GM21576 (cell line): ENCODE data around the gene THADA.
"Not testable (repeated sequence)": the region's sequence is repeated elsewhere in the genome, so short reads cannot be mapped to it uniquely, and the experiment has no call there.

Experiments
- ATAC-seq: cut with Tn5 transposase; IDR thresholded peaks from one replicate; pipeline ENCODE4 v1.9.1; 2021; ENCODE audit warnings: mild to moderate bottlenecking, moderate library complexity; ENCODE audit not compliant: unreplicated experiment

THADA gene

GRCh38 chr2:43540021-43540779 lies 55.6 kb downstream of the THADA start:
- no peak for ATAC-seq

GRCh38 chr2:43539436-43539835 lies 56.4 kb downstream of the THADA start:
- ATAC-seq = no peak

- no peak for ATAC-seq
Observed at GRCh38 chr2:43538034-43538670, 57.7 kb downstream of the THADA start.

GRCh38 chr2:43537137-43537536 lies 58.7 kb downstream of the THADA start:
- ATAC-seq = no peak

GRCh38 chr2:43534569-43534968 lies 61.3 kb downstream of the THADA start:
- no peak for ATAC-seq

GRCh38 chr2:43532572-43532971 lies 63.3 kb downstream of the THADA start:
- ATAC-seq = not testable (repeated sequence)

- no peak for ATAC-seq
Observed at GRCh38 chr2:43531251-43531650, 64.6 kb downstream of the THADA start.

GRCh38 chr2:43526994-43527393 lies 68.8 kb downstream of the THADA start:
- ATAC-seq = no peak

GRCh38 chr2:43525506-43525905 lies 70.3 kb downstream of the THADA start:
- no peak for ATAC-seq

GRCh38 chr2:43524177-43524965 lies 71.5 kb downstream of the THADA start:
- ATAC-seq = no peak

GRCh38 chr2:43522177-43522576 lies 73.7 kb downstream of the THADA start:
- no peak for ATAC-seq

- no peak for ATAC-seq
Observed at GRCh38 chr2:43521568-43521967, 74.3 kb downstream of the THADA start.

GRCh38 chr2:43520919-43521318 lies 74.9 kb downstream of the THADA start:
- no peak for ATAC-seq

- ATAC-seq = no peak
Observed at GRCh38 chr2:43519643-43520221, 76.1 kb downstream of the THADA start.

- ATAC-seq = no peak
Observed at GRCh38 chr2:43518718-43519117, 77.1 kb downstream of the THADA start.

GRCh38 chr2:43518181-43518580 lies 77.7 kb downstream of the THADA start:
- ATAC-seq = no peak

GRCh38 chr2:43515807-43516497 lies 79.9 kb downstream of the THADA start:
- ATAC-seq = no peak

GRCh38 chr2:43515248-43515647 lies 80.6 kb downstream of the THADA start:
- ATAC-seq = no peak

- no peak for ATAC-seq
Observed at GRCh38 chr2:43513796-43514195, 82.0 kb downstream of the THADA start.

GRCh38 chr2:43513216-43513615 lies 82.6 kb downstream of the THADA start:
- ATAC-seq = no peak

- ATAC-seq = no peak
Observed at GRCh38 chr2:43511199-43511598, 84.6 kb downstream of the THADA start.
